GM21381 (cell line): Measurements from ENCODE around the gene ABCC6.
"Not testable (repeated sequence)": the region's sequence is repeated elsewhere in the genome, so short reads cannot be mapped to it uniquely, and the experiment has no call there.

Experiments used
- ATAC-seq: cut with Tn5 transposase; IDR thresholded peaks from one replicate; pipeline ENCODE4 v1.9.1; 2021; ENCODE audit warnings: mild to moderate bottlenecking, moderate library complexity; ENCODE audit not compliant: unreplicated experiment

ABCC6 gene

DNA sequence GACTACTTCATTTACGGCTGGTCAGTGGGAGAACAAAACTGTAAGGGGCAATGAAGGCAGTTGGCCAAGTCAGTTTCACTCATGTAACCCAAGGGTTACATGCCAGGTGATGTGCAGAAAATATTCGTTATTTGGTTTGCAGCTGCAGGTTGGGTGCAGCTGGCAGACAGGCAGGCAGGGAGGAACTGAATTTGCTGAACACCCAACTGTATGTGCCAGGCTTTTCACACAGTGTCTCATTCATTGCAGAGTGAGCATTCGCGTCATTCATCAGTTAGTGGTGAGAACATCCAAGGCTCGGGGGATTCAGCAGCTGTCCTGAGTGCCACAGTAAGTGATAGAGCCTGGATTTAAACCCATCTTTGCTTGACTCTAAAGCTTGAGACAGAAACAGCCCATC lies 59.7 kb downstream of the ABCC6 start:
- no peak for ATAC-seq

DNA sequence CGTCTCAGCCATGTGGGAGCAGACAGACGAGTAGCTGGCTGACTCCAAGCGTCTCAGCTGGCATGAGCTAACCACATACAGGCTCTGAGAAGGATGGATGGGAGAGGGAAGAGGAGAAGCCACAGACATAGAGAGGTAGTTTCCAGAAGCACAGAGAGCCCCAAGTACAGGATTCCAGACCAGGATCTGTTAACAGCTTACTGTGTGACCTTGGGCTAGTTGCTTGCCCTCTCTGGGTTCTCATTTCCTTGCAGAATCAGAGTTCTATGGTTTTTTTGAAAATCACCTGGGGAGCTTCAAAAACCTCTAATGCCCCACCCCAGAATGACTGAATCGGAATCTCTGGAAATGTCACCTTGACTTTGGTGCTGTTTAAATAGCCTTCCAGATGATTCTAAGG lies 60.2 kb downstream of the ABCC6 start:
- no peak for ATAC-seq

DNA sequence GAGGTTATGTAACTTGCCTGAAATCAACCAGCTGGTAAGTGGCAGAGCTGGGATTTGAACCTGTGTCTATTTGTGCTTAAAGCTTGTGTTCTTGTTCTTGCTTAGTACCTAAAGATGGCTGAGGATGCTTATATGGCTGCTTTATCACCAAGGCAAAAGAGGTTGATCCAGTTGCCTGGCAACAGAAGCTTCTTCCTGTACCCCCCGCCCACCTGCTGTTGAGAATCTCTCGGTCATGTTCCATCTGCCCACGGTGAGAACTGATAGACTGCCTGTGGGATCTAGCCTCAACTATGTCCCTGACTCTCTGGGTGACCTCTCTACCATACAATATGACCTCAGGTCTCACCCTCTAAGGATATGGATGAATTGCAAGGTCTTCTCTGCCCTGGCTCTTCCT lies 60.7 kb downstream of the ABCC6 start:
- no peak for ATAC-seq

DNA sequence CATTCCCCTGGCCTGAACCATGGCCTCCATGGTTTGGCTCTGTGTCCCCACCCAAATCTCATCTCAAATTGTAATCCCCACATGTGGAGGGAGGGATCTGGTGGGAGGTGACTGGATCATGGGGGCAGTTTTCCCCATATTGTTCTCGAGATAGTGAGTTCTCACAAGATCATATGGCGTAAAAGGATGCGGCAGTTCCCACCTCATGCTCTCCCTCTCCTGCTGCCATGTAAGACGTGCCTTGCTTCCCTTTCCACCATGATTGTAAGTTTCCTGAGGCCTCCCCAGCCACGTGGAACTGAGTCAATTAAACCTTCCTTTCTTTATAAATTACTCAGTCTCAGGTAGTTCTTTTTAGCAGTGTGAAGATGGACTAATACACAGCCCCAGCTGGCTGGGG lies 61.5 kb downstream of the ABCC6 start:
- not testable (repeated sequence) for ATAC-seq

DNA sequence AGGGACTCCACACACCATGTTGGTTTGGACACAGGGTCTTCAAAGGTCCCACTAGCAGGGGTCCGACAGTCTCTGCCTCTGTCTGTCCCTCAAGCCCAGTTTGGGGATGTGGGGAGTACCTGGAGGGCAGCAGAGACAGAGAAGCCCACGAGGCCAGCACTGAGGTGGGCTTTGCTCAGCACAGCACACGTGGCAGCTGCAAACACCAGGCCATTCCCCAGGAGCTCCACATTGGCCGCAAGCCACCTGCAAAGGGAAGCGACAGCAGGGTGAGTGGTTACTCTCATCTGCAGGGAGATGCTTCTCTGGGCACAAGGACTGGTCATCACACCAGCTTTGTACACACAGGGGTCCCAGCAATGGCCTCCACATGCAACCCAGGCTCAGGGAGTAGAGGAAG lies 62.0 kb downstream of the ABCC6 start:
- no peak for ATAC-seq

DNA sequence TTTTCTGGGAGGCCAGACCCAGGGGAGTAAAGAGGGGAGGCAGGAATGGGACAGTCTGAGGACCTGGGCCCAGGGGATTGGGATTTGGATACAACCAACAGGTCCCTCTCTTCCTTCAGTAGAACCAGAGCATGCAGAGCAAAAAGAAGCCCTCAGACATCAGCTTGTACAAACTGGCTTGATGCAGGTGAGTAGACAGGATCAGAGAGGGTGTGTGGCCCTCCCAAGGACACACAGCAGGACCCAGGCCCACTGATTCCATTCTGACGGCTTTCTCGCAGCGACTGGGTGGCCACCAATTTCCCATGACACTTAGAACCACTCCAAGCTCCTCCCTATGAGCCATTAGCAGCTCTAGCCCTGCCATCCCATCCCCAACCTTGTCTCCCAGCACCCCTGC lies 63.6 kb downstream of the ABCC6 start:
- no peak for ATAC-seq

DNA sequence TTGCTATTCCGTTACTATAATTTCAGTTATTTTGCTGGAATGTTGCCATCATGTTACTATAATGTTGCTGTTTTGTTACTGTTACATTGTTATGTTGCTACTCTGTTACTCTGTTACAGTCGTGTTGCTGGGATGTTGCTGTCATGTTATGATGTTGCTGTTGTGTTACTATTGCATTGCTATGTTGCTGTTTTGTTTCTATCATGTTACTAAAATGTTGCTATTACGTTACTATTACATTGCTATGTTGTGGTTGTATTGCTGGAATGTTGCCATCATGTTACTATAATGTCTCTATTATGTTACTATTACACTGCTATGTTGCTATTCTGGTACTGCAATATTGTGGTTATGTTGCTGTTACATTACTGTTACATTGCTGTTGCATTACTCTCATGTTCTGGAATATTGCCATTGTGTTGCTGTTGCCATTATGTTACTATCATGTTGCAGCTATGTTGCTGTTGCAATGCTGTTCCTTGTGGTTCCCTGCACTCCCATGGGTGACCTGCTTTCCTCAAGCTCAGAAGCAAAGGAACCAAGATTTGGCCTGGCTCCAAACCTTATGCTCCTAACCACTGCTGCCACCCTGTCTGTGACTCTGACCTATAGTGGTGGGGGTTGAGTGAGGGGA lies 64.4 kb downstream of the ABCC6 start:
- no peak for ATAC-seq

DNA sequence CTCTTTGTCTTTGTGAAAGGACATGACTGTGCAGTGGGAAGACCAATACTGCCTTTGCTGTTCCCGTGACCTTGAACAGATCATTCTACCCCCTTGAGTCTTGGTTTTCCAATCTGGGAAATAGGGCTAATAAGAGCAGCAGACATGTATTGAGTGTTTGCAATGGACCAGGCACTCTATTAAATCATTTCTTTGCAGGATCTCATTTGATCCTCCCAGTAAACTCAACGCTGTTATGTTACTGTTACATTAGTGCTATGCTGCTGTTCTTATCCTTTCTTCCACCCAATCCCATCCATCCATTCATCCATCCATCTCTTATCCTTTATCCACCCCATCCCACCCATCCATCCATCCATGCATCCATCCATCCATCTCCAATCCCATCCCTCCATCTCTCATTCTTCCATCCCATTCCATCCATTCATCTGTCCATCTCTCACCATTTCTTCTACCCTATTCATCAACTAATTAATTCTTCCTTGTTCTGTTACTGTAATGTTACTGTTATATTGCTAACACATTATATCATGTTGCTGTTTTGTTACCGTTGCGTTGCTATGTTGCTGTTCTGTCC lies 65.1 kb downstream of the ABCC6 start:
- ATAC-seq, result no peak

DNA sequence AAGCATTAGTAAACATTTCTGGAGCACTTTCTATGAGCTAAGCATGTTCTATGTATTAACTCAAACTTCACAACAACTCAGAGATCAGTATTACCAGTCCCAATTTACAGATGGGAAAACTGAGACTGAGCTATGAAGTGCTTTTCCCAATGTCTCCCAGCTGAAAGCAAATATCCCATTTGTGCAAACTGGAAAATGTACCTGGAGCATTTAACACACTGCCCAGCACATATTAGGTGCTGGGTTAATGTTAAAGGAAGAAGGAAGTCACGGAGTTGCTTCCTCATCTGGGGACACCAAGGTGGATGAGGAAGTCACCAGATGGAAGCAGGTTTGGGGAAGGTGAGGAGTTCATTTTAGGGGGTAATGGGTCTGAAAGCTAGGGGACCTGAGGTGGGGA lies 66.1 kb downstream of the ABCC6 start:
- ATAC-seq, result no peak

DNA sequence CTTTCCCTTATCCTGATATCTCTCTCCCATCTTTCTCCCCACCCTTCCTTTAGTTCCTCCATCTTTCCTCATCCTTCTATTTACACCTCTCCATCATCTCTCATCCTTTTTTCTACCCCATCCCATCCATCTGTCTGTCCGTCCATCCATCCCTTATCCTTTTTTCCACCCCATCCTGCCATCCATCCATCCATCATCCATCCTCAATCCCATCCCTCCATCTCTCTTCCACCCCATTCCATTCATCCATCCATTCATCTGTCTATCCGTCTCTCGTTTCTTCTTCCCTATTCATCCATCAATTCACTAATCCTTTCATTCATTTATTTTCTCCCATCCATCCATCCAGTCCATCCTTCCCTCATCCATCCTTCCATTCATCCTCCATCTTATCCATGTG lies 68.1 kb downstream of the ABCC6 start:
- ATAC-seq, result no peak

DNA sequence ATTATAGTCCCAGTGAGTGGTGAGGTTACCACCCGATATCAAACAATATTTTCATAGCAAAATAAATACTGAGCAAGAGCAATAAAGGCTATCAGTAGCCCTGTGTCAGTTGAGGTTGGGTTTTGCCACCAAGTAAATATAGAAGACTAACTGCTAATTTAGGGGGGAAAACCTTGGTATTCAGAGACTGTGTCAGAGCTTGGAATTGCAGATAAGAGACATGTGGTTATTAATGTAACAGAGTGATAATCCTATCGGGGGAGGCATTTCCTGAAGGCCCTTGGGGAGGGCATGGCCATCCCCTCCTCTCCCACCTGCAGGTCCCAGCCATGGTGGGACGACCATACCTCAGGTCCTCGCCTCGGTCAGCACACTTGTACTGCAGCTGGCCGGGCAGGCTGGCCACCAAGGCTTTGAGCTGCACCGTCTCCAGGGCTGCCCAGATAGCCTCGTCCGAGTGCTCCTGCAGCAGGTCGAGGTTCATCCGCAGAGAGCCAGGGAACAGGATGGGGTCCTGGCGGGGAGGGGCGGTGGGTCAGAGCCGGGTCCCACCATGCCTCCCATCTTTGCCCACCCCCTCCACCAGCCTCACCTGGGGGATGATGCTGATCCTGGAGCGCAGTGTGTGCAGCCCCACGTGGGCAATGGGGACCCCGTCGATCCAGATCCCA lies 68.9 kb downstream of the ABCC6 start:
- ATAC-seq, result no peak

DNA sequence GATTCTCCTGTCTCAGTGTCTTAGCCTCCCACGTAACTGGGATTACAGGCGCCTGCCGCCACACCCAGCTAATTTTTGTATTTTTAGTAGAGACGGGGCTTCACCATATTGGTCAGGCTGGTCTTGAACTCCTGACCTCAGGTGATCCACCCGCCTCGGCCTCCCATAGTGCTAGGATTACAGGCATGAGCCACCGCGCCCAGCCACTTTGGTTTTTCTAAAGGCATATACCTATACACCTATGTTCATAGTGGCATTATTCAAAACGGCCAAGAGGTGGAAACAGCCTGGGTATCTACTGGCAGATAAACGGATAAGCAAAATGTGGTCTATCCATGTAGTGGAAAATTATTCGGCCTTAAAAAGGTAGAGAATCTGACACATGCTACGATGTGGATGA lies 70.3 kb downstream of the ABCC6 start:
- not testable (repeated sequence) for ATAC-seq

DNA sequence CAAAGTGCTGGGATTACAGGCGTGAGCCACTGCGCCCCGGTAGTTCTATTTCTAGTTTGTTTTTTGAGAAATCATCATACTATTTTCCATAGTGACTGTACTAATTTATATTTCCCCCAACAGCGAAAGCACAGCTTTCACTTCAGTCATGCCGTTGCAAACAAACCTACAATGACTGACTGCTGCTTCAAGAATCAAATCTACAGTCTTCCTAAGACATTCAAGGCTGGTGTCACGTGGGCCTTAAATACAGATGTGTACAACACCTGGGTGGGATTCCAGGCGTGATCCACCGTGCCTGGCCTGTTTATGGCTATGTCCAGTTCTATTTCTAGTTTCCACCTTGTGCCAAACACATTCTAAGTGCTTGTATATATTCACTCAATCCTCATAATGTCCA lies 72.0 kb downstream of the ABCC6 start:
- ATAC-seq, result no peak

DNA sequence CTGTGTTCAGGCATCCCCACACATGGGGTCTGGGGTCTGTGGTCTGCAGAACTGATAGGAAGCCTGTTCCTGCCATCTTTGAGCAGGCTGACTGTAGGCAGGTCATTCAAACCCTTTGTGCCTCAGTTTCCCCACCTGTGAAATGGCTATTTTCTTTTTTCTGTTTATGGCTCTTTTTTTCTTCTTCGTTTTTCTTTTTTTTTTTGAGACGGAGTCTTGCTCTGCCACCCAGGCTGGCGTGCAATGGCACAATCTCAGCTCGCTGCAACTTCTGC lies 72.5 kb downstream of the ABCC6 start:
- no peak for ATAC-seq

DNA sequence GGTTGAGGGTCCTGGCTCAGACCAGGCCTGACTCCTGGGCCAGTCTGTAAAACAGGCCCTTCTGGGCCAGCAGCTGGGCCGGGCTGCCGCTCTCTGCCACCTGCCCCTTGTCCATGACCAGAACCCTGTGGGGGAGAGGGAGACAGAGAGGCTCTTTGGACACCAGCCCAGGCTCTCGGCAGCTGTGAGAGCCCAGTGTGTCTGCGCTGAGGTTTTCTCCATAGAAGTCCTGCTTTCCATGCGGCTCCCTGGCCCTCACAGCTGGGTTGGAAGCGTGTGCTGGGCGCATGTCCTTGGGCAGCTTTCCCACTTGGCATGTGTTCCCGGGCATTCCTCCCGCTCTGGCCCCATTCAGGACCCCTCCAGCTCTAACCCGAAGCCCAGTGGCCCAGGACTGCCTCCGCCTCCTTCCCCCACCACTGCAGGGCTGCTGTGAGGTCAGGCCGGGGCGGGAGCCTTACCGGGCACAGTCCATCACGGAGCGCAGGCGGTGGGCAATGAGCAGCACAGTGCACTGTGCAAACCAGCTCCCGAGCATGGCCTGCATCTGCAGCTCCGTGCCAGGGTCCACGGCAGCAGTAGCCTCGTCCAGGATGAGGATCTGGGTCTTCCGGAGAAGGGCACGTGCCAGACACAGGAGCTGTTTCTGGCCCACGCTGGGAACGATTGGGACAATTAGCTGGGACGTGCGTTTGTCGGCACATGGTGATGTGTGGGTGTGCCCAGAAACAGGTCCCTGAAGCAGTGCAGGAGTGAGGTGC lies 73.0 kb downstream of the ABCC6 start:
- no peak for ATAC-seq

DNA sequence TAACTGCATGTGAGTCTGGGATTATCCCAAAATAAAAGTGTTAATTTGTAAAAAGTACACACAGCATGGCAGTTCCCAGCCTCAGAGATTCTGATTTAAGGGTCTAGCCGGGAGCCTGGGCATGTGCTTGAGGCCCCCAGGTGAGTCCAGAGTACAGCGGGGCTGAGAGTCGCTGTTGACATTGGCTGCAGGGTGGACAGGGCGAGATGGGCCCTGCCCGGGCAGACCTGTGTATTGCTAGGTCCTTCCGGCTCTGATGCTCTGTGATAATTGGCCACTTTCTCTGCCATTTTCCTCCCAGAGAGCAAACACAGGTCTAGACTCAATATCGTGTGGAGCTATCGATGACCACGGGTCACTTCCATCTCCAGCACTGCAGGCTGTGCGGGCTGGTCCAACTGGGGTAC lies 73.6 kb downstream of the ABCC6 start:
- ATAC-seq, result no peak

DNA sequence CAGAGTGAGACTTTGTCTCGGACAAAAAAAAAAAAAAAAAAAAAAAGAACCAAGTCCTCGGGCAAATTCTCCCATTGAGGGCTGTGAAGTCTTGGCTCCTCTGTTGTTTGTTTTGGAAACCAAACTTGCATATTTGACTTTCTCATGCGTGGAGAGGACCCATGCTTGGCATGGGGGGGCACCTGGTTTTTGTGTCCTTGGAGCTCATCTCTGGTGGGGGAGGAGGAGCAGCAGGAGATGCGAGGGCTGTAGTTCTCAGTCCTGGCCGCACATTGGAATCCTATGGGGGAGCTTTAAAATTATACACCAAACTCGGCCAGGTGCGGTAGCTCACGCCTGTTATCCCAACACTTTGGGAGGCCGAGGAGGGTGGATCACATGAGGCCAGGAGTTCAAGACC lies 74.5 kb downstream of the ABCC6 start:
- ATAC-seq, result no peak

DNA sequence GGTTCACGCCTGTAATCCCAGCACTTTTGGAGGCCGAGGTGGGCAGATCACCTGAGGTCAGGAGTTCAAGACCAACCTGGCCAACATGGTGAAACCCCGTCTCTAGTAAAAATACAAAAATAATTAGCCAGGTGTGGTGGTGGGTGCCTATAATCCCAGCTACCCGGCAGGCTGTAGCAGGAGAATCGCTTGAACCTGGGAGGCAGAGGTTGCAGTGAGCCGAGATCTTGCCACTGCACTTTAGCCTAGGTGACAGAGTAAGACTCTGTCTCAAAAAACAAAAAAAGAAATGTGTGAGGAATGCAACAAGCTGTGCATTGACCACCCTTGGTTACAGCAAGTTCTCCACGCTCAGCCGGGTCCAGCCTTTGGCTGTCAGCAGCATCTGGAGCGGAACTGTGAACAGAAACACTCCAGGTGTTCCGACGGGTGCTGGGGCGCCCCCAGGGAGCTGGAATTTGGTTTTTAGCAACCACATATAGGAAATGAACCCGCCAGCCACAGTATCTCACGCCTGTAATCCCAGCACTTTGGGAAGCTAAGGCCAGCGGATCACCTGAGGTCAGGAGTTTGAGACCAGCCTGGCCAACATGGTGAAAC lies 75.2 kb downstream of the ABCC6 start:
- ATAC-seq, result not testable (repeated sequence)

DNA sequence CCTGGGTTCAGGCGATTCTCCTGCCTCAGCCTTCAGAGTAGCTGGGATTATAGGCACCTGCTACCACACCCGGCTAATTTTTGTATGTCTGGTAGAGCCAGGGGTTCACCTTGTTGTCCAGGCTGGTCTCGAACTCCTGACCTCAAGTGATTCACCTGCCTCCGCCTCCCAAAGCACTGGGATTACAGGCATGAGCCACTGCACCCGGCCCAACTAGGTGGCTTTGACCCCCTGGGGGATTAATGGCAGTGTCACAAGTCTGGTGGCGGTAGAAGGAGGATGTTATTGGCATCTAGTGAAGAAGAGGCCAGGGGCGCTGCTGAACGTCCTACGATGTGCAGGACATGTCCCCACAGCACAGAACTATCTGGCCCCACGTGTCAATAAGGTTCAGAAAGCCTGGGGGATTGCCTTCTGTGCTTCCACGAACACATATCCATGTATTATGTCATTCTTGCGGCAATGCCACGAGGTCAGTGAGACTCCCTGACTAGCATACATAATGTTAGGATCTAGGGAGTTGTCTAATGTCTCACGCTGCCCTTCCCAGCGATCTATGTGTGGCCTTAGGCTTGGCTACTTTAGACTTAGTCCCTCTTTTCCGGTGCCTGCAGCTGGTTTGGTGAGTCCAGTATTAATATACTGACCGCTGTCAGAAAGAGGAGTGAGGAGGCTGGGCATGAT lies 75.8 kb downstream of the ABCC6 start:
- no peak for ATAC-seq

DNA sequence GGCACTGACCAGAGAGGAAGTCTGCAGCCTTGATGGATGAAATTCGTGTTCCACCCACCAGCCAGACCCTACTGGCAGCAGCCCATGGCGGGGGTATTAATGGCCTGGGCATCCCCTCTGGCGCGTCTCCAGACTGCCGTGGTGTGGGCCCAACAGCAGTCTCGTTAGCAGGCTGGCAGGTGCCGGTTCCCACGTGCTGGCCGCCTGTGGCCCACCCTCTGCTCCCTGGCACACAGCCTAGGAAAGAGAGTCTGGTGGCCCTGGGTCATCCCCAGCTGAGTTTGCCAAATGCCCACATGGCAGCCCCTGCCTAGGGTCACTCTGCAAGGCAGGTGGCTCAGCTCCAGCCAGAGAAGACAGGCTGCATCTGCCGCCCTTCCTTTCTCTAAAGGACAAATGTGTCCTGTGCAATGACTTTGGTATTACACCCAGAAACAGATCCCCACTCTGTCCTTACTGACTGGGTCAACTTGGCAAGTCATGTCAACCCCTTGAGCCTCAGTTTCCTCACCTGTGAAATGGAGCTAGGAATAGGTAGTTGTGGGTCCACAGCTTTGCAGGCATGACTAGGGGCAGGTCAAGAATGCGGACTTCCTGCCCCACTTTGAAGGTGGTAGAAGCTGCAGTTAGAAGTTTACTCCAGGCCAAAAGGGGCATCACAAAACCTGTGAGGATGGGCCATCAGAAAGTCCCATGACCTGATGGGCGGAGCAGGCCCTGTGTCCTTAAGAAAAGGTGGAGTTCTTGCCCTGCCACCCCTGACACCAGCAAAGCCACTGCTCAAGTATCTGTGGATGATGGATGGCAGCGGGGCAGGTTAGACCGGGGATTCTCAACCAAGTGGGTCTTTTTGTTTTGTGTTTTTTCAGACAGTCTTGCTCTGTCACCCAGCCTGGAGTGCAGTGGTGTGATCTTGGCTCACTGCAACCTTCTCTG lies 76.6 kb downstream of the ABCC6 start:
- no peak for ATAC-seq
